HG03565 (cell line): Measurements from ENCODE around the gene SPRED2.

ENCODE experiments used
- ATAC-seq: cut with Tn5 transposase; IDR thresholded peaks from one replicate; pipeline ENCODE4 v1.9.1; 2021; ENCODE audit warnings: mild to moderate bottlenecking, moderate library complexity; ENCODE audit not compliant: unreplicated experiment

The SPRED2 gene

DNA sequence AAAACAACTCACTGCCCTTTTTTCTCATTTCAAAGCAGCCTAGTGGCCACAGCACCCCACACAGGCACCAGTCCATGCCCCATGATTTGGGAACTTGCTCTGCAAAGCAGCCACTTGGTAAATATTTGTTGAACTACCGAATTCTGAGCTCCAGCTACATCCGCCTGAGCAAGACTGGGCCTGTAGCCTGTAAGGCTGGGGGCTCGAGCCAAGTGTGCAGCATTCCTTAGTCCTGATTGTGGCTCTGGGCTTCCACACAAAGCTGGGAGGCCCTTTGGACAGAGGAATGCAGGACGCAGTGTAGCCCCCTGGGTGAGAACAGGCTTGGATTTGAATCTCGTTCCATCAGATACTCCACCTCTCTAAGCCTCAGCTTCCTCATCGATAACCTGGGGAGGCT is 116.3 kb downstream of the SPRED2 start:
- no peak for ATAC-seq

DNA sequence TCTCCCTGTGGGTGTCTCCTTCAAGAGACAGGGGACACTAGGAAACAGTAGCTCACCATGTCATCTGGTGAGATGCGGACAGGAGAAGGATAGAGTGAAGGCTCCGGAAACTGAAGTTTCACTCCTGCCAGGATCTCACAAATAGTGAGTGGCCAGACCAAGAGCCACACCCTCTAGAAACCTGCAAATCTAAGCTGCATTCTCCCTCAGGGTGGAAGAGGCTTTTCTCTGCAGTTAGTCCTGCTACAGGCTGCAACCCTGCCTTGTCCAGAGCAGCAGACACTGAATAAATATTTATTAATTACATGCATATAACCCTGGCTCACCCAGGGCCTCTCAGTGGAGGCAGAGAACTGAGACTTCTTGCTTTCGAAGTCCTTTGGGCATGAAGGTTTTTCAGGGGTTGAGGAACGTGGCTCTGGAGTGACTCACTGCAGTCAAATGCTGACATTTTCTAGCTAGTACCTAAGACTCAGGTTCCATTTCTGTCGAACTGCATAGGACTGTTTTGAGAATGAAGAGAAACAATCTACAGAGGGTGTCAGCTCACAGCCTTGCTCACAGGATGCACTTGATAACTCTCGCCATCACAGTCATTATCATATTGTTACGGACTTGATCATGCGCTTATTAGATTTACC is 117.5 kb downstream of the SPRED2 start:
- ATAC-seq = no peak

DNA sequence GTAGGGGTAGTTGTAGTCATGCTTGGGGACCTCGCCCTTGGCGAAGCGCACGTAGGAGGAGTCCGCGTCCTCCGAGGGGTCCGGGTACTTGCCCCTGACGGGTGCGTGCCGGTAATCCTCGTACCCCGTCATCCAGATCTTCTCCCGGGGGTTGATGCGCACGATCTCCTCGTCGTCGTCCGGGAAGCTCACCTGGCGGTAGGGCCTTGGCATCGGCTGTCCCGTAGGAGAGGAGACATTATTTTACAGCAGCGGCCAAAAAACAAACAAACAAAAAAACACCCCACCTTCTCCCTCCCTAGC is 118.5 kb downstream of the SPRED2 start:
- no peak for ATAC-seq

DNA sequence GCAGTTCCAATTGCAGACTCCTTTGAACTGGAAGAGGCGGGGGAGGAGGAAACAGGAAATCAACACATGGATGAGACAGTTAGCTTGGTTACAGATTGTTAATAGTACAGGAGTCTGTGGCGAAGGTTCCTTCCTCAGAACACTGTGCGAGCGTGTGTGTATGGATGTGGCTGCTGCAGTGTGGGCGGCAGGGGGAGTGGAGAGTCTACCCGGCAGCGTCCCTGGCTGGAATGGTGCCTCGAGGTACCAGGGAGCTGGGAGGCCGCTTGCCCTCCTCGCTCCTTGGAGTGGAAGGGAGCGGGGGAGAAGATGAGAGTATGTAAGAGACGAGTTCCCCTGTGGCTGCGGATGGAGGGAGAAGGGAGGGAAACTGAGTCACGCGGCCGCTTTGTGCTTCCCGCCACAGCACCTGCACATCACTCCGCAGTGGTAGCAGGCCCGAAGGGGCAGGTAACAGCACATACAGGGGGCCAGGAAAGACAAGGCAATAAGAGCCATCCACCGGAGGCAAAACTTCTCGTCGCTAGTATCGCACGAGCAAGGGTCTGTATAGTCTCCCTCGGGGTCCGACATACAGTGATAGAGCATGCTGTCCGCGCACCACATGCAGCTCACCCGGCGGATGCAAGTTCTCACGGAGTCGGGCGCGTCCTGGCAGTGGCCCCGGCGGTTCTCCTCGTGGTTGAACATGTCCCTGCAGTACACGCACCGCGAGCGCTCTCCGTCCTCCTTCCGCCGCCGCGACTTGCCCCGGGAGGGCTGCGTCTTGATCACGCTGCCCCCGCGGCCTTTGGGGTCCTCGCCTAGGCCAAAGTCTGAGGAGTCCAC is 119.1 kb downstream of the SPRED2 start:
- no peak for ATAC-seq

- ATAC-seq = no peak
Measured at GRCh38 chr2:65311596-65311995, 120.8 kb downstream of the SPRED2 start.

DNA sequence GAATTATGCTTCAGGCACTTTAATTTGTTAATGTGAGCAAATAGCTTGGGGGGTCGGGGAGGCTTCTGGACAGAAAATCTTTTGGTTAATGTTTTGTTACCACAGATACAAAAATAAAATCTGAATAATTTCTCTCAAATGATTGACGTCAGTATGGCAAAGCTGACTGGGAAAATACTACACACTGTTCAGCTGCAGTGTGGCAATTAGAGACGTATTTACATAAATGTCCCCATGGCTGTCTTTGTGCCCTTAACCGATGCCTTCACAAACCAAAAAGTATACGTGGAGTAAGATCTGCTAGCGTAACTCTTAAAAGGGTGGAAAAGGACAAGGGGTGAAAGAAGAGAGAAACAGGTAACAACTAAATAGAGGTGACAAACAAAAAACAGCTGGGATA is 121.3 kb downstream of the SPRED2 start:
- ATAC-seq = no peak

DNA sequence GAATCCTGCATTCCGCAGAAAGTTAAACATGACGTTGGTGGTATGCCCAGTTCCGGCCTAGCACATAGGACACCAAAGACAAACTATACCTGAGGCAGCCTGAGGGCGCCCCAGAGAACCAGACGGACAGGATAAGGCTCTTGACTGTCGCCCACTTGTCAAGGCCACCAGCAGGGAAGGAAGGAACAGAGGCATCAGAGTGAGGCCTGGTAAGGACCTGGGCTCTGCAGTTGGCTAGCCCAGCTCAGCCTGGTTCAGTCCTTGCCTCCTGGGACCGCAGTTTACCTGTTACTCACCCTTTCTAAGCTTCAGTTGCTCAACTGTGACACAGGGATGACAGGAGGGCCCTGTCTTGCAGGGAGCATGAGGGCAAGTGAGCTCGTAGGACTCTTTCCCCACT is 122.7 kb downstream of the SPRED2 start:
- no peak for ATAC-seq

DNA sequence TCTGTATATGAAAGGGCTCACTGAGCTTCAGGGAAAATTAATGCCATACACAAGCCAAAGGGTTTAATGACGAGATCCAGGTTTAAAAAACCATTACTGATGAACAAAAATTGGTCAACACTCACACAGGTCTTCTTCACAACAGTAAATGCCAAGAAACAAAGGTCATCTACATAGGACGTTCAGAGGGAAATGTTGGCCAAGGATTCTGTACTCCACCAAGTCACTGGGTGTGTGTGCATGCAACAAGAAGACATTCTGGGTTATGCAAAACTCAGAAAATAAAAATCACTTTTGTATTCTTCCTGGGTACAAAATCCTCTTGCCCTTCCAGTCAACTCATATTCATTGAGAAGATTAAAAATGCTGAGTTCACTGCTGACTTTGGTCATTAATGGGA is 126.5 kb downstream of the SPRED2 start:
- ATAC-seq = no peak

- ATAC-seq = peak; percentile 86
Measured at GRCh38 chr2:65300761-65301711, 131.4 kb downstream of the SPRED2 start.

DNA sequence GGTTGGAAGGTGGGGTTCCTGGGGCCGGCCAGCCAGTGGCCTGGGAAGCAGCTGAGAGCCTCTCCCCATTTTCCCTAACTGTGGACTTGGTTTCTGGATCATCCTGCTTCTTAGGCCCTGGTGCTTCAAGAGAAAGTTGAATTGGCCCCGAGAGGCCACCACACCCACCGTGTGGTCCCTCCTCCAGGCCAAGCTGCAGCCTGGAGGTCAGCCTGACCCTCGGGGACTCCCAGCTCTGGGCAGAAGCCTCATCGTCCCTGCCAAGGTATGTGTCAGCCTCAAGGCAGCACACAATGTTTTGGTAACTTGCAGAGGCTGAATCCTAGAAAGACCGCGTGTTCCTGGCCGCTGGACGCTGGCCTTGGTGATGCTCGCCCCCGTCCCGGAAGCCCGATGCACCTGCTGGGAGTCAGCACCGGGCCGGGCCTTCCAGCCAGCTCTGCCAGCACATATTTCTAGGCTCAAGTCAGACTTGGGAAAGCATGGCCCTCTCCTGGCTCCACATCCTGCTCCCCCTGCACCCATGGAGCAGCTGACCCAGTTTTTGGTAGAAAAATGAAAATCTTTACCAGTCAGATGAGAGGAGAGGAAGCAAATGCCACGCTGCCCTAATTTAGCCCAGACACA is 132.2 kb downstream of the SPRED2 start:
- ATAC-seq = no peak

DNA sequence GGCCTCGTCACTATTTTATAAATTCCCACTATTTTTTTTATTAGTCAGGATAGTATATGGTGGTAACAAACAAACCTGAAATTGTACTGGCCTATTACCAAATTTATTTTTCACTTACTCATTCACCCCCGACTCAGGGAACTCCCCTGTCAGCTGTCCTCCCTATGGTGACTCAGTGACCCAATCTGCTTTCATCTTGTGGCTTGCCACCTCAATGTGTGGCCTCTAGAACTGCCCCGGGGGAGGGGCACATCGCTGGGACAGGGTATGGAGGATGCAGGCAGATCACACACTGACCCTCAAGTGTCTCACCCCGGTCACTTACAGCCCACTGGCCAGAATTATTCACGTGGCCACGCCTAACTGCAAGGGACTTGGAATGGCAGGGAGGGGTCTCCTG is 133.2 kb downstream of the SPRED2 start:
- no peak for ATAC-seq

GRCh38 chr2:65298089-65298488 is 134.3 kb downstream of the SPRED2 start:
- no peak for ATAC-seq

GRCh38 chr2:65297544-65297943 is 134.9 kb downstream of the SPRED2 start:
- no peak for ATAC-seq

DNA sequence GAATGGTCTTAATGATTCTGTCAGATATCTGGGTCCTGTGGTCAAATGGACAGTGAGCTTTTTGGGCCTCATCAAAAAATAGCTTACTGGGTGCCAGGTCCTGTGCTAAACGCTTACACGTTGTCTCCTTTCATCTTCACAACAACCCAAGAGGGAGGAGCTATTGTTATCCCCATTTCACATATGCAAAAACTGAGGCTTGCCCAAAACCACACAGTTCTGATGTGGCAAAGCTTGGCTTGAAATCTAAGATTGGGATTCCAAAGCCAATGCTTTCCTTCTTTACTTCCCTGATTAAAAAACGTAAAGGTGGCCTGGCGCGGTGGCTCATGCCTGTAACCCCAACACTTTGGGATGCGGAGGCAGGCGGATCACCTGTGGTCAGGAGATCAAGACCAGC is 135.4 kb downstream of the SPRED2 start:
- no peak for ATAC-seq

- ATAC-seq = no peak
Measured at GRCh38 chr2:65294701-65295100, 137.7 kb downstream of the SPRED2 start.

DNA sequence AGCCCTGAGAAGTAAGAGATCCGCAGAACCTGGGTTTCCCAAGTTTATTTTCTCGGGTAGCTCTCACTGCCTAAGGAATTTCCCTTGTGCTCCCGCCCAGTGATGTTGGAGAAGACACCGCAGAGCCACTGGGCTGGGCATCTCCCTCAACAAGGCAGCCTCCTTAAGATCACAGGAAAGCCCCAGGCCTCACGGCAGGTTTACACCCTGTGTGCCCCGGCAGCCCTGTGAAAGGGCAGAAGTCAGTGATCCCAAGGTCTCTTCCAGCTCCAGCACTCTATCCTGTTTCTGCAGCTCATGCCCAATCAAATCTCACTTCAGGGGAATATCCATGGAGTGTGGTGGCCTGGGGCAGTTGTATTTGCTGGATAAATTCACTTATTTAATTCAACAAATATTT is 138.3 kb downstream of the SPRED2 start:
- ATAC-seq = no peak

DNA sequence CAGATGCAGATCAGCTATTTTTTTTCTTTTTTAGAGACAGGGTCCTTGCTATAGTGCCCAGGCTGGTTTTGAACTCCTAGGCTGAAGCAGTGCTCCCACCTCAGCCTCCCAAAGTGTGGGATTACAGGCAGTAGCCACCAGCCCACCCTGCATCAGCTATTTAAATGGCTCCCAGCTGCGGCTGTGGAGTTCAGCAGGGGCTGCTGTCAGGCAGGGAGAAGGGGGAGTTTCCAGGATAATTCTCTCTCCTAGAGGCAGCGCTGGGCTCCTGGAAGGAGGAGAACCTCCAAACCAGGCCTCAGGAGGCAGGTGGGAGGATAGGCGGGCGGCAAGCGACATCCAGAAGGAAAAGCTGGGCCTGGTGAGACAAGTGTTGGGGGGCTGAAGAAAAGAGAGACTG is 139.0 kb downstream of the SPRED2 start:
- no peak for ATAC-seq

- no peak for ATAC-seq
Measured at GRCh38 chr2:65292461-65293011, 139.9 kb downstream of the SPRED2 start.

GRCh38 chr2:65292106-65292400 is 140.3 kb downstream of the SPRED2 start:
- no peak for ATAC-seq

- ATAC-seq = no peak
Measured at GRCh38 chr2:65291216-65292105, 140.9 kb downstream of the SPRED2 start.
